Cardiac fibroblast (primary cell): ENCODE results near the gene MSH5.
"Not testable (repeated sequence)": the region's sequence is repeated elsewhere in the genome, so short reads cannot be mapped to it uniquely, and the experiment has no call there.

Source experiments
- DNase-seq, 2 donors: peaks; one replicate each; pipeline versions ENCODE4 v3.0.0 to v3.0.0-alpha.2; 2010; ENCODE audit warnings: low read depth in 2 of 2
- H3K4me3 ChIP-seq, 2 donors: replicated peaks in 1 of 2; 1 replicate in 1 of 2; 2 replicates in 1 of 2; pipeline ENCODE4 v1.5.1; 2011; ENCODE audit warnings: low read depth in 2 of 2, low read length in 2 of 2, mild to moderate bottlenecking in 2 of 2, moderate library complexity in 1 of 2
- TF ChIP-seq, protein P1 (sequence below): IDR thresholded peaks from one replicate; pipeline ENCODE4 v1.5.1; 2011; ENCODE audit warnings: low read depth, mild to moderate bottlenecking, low read length, inconsistent platforms

MSH5 gene

DNA sequence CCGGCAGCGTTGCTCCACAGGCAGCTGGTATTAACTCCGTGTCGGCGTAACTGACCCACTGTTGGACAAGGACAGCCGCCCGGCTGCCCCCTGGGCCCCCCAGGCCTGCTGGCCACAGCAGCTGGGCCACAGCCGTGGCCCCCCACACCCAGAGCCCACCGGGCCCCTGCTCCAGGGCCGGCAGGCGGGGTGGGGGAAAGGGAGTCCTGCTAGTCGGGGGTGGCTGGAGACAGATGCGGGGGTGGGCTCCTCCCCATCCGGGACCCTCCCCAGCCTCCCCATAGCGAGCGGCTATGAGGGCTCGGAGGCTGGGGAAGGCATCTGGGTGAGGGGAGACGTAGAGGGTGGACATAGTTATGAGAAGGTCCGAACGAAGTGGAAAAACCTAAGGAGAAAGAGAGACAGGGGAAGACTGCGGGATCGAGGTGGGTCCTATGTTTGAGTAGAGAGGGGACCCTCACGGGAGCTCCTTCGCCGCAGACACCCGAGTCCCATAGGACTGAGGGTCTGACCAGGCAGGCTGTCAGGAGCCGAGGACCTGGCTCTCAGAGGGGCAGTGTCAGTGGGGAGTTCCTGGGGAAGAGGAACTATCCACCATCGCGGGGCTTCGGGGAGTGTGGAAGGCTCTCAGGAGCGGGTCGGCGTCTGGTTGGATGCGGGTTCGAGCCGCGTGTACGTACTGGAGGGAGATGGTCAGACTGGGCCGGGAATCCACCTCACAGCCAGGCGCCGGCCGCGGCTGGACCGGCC is 55.2 kb downstream of the MSH5 start:
- DNase-seq = peak in 1 of 2 donors; percentile 7
- H3K4me3 ChIP-seq = peak overlapping the region; percentile 85 to 86
- TF ChIP-seq, protein P1, sequence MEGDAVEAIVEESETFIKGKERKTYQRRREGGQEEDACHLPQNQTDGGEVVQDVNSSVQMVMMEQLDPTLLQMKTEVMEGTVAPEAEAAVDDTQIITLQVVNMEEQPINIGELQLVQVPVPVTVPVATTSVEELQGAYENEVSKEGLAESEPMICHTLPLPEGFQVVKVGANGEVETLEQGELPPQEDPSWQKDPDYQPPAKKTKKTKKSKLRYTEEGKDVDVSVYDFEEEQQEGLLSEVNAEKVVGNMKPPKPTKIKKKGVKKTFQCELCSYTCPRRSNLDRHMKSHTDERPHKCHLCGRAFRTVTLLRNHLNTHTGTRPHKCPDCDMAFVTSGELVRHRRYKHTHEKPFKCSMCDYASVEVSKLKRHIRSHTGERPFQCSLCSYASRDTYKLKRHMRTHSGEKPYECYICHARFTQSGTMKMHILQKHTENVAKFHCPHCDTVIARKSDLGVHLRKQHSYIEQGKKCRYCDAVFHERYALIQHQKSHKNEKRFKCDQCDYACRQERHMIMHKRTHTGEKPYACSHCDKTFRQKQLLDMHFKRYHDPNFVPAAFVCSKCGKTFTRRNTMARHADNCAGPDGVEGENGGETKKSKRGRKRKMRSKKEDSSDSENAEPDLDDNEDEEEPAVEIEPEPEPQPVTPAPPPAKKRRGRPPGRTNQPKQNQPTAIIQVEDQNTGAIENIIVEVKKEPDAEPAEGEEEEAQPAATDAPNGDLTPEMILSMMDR = no peak

DNA sequence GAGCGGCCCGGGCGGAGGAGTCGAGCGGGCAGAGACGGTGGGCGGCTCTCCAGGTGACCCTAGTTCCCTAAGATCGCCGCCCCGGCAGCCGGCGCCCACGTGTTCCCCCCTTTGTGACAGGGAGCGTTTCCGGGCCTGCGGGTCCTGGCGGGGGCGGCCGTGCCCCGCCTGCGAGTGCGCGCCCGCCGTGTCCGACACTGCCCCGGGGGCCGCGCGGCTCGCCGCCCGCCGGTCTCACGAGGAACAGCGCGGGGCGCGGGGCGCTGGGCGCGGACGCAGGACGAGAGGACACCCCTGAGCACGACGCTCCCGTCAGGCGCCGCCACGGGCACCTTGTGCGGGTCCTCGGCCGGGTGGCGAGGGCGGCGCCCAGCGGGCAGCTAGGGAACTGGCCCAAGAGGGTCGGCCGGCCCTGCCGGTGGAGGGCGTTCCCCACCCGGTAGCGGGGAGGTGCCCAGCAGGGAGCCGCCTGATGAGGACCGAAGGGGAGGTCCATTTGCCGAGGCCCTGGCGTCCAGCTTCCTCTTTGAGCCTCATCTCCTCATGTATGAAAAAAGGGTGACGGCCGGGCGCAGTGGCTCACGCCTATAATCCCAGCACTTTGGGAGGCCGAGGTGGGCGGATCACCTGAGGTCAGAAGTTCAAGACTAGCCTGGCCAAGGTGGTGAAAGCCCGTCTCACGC is 56.0 kb downstream of the MSH5 start, which contains the start of gene VARS1:
TSS of gene VARS1 (minus strand) at position 137 of the 683 bp plus-strand sequence. CDS start 535 bp downstream, outside the sequence.
- DNase-seq = peak; percentile 90 to 94
- H3K4me3 ChIP-seq = peak within 1 kb of the TSS; percentile 85 to 86
- TF ChIP-seq, protein P1 = peak; percentile 58

DNA sequence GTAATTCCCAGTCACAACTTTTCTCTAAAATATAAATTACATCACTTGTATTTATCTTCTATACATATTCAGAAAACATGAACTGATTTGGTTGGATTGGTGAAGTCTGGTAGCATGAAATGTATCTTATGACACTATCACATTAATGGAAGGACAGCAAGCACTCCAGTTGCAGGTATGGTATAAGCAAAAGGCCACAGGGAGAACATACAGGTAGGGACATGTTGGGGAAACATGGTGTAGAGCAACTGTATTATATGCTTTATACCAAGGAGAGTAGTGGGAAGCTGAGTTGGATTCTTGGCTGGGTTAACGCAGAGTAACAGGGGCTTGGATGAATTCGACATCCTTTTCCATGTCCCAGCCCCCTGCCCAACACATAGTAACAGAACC is 57.2 kb downstream of the MSH5 start:
- DNase-seq = no peak
- TF ChIP-seq, protein P1 = no peak
- no peak overlapping the region for H3K4me3 ChIP-seq

DNA sequence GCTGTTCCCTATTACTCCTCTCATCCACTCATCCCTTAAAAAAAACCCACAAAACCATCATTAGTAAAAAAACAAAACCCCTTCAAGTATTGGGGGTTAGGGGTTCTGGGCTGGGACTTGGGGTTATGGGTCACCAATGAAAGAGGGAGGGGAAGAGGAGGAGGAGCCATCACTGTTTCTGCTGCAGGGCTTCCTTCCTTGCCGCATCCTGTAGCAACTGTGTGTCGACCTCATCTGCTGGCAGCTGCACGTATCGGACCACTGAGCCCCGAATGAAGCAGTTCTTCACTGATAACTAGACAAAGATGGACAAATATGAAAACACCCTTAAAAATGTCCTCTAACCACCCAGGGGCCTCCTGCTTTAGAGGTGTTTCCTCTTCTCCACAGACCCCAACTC is 57.8 kb downstream of the MSH5 start:
- TF ChIP-seq, protein P1 = no peak
- DNase-seq = no peak
- H3K4me3 ChIP-seq = no peak overlapping the region

DNA sequence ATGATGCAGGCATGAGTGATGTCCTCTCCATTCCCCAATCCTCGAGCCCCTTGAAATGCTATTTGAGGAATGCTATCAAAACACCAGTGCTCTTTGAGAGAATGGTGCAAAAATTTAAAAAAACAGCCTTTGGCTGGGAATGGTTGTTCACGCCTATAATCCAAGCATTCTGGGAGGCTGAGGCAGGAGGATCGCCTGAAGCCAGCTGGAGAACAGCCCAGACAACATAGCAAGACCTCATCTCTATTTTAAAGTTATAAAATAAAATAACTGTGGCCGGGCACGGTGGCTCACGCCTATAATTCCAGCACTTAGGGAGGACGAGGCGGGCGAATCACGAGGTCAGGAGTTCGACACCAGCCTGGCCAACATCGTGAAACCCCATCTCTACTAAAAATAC is 60.0 kb downstream of the MSH5 start:
- no peak overlapping the region for H3K4me3 ChIP-seq
- TF ChIP-seq, protein P1 = no peak
- DNase-seq = peak in 1 of 2 donors; percentile 10

DNA sequence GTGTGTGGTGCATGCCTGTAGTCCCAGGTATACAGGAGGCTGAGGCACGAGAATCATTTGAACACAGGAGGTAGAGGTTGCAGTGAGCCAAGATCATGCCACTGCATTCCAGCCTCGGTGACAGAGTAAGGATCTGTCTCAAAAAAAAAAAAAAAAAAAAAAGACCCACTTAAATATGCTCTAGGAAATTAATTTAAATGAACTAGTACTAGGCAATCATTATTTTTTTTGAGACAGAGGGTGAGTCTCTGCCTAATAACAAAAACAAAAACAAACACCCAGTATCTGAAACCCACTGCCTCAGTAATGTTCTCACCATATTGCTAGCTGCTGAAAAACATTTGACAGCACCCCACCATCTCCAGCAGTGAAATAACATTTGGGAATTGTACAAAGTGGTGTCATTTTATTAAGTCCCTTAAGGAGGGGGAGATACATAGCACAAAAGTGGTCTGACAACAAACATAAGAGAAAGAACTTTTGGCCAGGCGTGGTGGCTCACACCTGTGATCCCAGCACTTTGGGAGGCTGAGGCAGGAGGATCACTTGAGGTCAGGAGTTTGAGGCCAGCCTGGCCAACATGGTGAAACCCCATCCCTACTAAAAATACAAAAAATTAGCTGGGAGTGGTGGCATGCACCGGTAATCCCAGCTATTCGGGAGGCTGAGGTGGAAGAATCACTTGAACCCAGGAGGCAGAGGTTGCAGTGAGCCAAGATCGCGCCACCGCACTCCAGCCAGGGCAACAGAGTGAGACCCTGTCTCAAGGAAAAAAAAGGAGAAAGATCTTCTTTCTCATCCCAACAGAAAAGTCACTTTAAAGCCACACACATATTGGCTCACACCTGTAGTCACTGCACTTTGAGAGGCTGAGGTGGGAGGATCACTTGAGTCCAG is 61.5 kb downstream of the MSH5 start:
- H3K4me3 ChIP-seq, DNase-seq: not testable (repeated sequence)

DNA sequence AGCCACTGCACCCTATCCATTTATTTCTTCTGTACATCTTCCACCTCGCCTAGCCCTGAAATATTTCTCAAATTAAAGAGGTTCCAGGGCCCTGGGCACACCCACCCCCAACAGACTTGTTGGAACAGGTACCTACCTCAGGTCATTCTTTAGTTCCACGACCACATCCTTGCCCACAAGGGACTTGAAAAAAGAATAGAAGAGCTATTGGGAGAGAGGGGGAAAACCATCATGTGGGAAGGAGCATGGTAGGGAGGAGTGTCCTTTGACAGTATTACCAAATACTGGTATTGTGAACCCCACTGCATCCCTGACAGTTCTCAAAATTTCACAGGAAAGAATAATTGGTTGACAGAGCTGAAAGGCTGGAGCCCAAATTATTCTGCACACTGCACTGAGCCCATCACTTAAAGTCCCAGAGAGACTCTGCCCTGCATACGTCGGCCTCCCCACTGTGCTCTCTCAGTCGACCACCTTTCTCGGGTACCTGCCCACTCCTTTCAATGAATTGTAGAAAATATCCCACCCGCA is 66.2 kb downstream of the MSH5 start:
- peak overlapping the region; percentile 65 to 82 for H3K4me3 ChIP-seq
- no peak for DNase-seq
- TF ChIP-seq, protein P1 = no peak
